Neural cell (in vitro differentiated cells): ENCODE data around the gene GSG1.

Experiments used
- CTCF ChIP-seq: fragments of 450-650 bp; IDR thresholded peaks from 2 replicates; pipeline ENCODE4 v1.5.1; 2014; ENCODE audit warnings: antibody characterized with exemption, mild to moderate bottlenecking, moderate library complexity; ENCODE audit not compliant: poor library complexity, severe bottlenecking
- EP300 ChIP-seq: fragments of 450-650 bp; conservative IDR thresholded peaks from 2 replicates; pipeline ENCODE4 v1.6.1; 2014; ENCODE audit warnings: antibody characterized with exemption, mild to moderate bottlenecking, moderate library complexity; ENCODE audit not compliant: poor library complexity, severe bottlenecking
- EZH2 ChIP-seq: fragments of 200-600, 300-800 bp; shearing (Covaris generic), sonication (generic); IDR thresholded peaks from 2 replicates; pipeline ENCODE4 v1.6.1; 2014; ENCODE audit warnings: antibody characterized with exemption, low read length, borderline replicate concordance, mild to moderate bottlenecking; ENCODE audit not compliant: insufficient read depth, poor library complexity, severe bottlenecking
- MXI1 ChIP-seq: fragments of 450-650 bp; conservative IDR thresholded peaks from 2 replicates; pipeline ENCODE4 v1.6.1; 2014; ENCODE audit warnings: antibody characterized with exemption, mild to moderate bottlenecking; ENCODE audit not compliant: poor library complexity, severe bottlenecking
- POLR2AphosphoS5 ChIP-seq: IDR thresholded peaks from 2 replicates; pipeline ENCODE4 v1.6.1; 2012
- RAD21 ChIP-seq: fragments of 450-650 bp; conservative IDR thresholded peaks from 2 replicates; pipeline ENCODE4 v1.6.1; 2014; ENCODE audit warnings: antibody characterized with exemption, mild to moderate bottlenecking, moderate library complexity
- REST ChIP-seq: IDR thresholded peaks from 2 replicates; pipeline ENCODE4 v1.6.1; 2012; ENCODE audit warnings: borderline replicate concordance
- TAF1 ChIP-seq: IDR thresholded peaks from 2 replicates; pipeline ENCODE4 v1.6.1; 2012; ENCODE audit warnings: low read depth

- TF ChIP-seq CTCF (no peak), RAD21 (no peak), POLR2AphosphoS5 (no peak), EZH2 (no peak), MXI1 (no peak), REST (no peak), EP300 (no peak), TAF1 (no peak)
Observed at GRCh38 chr12:13146336-13146938, 43.0 kb upstream of the GSG1 start.
